Right lobe of liver (tissue), 6 donors: ENCODE measurements around the gene HHAT. TPM values are rescaled to one million over a fixed set of nuclear protein-coding genes. Genes with fewer than 3 reads are reported as not detected.

ENCODE experiments used
- ATAC-seq, 4 donors: fragments of 200-7000 bp; cut with Tn5 transposase; one replicate each; pipeline ENCODE4 v1.9.1; 2020; ENCODE audit warnings: mild to moderate bottlenecking in 4 of 4, moderate library complexity in 4 of 4
- DNase-seq, 3 donors: peaks; one replicate each; pipeline ENCODE4 v3.0.0-alpha.2; 2020
- H3K27ac ChIP-seq, 3 donors: fragments of 200-600 bp; one replicate each; pipeline ENCODE4 v1.8.0; 2022
- H3K27me3 ChIP-seq, 2 donors: fragments of 200-600 bp; one replicate each; pipeline ENCODE4 v1.8.0; 2022
- H3K36me3 ChIP-seq, 4 donors: fragments of 200-600 bp; sonication (generic) in 1 of 4; one replicate each; pipeline versions ENCODE4 v1.5.1 to v1.8.0; 2017 to 2022; ENCODE audit warnings: control low read depth in 1 of 4
- H3K4me1 ChIP-seq, 4 donors: fragments of 200-600 bp; sonication (generic) in 1 of 4; one replicate each; pipeline versions ENCODE4 v1.5.1 to v1.8.0; 2017 to 2022; ENCODE audit warnings: control low read depth in 1 of 4
- H3K4me3 ChIP-seq, 3 donors: fragments of 200-600 bp; one replicate each; pipeline ENCODE4 v1.8.0; 2022
- H3K9me3 ChIP-seq, 4 donors: fragments of 200-600 bp; sonication (generic) in 1 of 4; one replicate each; pipeline versions ENCODE4 v1.5.1 to v1.8.0; 2017 to 2022; ENCODE audit warnings: control low read depth in 1 of 4
- CTCF ChIP-seq, 4 donors: fragments of 200-600 bp in 3 of 4; fragments of 450-650 bp in 1 of 4; IDR thresholded peaks; one replicate each; pipeline versions ENCODE4 v1.5.1 to v1.8.0; 2016 to 2022; ENCODE audit warnings: antibody characterized with exemption in 4 of 4, mild to moderate bottlenecking in 2 of 4
- POLR2A ChIP-seq: fragments of 450-650 bp; IDR thresholded peaks from one replicate; pipeline ENCODE4 v1.6.1; 2017; ENCODE audit warnings: antibody characterized with exemption, mild to moderate bottlenecking
- WGBS: methylation state at CpG from one replicate; pipeline ENCODE4 v1.1.6; 2018; ENCODE audit warnings: low coverage, low lambda C conversion rate; ENCODE audit not compliant: insufficient coverage; ENCODE audit errors: missing lambda C conversion rate; 5-methylcytosine and 5-hydroxymethylcytosine counted together
- intact Hi-C, 2 donors: fragments of 100-400 bp; cut with DNase I; formaldehyde crosslinking; loops; one replicate each; pipeline versions ENCODE4 v1.11.2 to v1.14.1; 2022
- total RNA-seq, 6 experiments: library from RNA; depleted of rRNA in 2 of 6; stranded (reverse); fragments of >200 nt in 2 of 6; fragmentation: NEBNext Ultra II Directional in 3 of 6; extraction: Animal tissue kit (Norgen Biotek cat#: 25700) in 3 of 6; gene quantifications; one replicate each; pipeline versions ENCODE4 v1.1.0 to v1.2.4, GENCODE V29; 2016 to 2023
- donor health status: DM: no; HTN: yes; CAD: no.
- donor health status: DM: no; HTN: no; CAD: no.
- donor health status: DM: no; HTN: no; CAD: no.
- donor health status: DM: no; HTN: yes; CAD: no.
- donor health status: DM: no; HTN: yes; CAD: no.

Gene HHAT
- total RNA-seq, 6 experiments from 2014 or later, result 2.2 to 4.1 (median 2.7) TPM

- DNase-seq, result no peak
- H3K27ac ChIP-seq, result no peak overlapping the region
- H3K27me3 ChIP-seq, result no peaks in the 10 kb centered on the region
- 92% methylated on average over 3 of the region's 3 CpGs for WGBS
- H3K36me3 ChIP-seq, result no peaks in the 10 kb centered on the region
- H3K4me3 ChIP-seq, result no peak overlapping the region
- no peak for TF ChIP-seq POLR2A
- TF ChIP-seq CTCF (IDR thresholded peaks at IDR 0.05), result no peak
- intact Hi-C loops, result loop anchor here in 1 of 2 donors (10.0 kb wide), 2 partner anchors 356 to 546 kb away; partner anchors contain the start of gene KCNH1
- no peak for ATAC-seq
- no peaks in the 10 kb centered on the region for H3K4me1 ChIP-seq
- no peaks in the 10 kb centered on the region for H3K9me3 ChIP-seq
Observed at GRCh38 chr1:210588357-210588756, 259.7 kb downstream of the HHAT start.

- Histone ChIP-seq H3K4me3 (no peak overlapping the region), H3K4me1 (no peaks in the 10 kb centered on the region), H3K9me3 (no peaks in the 10 kb centered on the region), H3K36me3 (no peaks in the 10 kb centered on the region), H3K27ac (no peak overlapping the region), H3K27me3 (no peaks in the 10 kb centered on the region)
- no peak for TF ChIP-seq CTCF (IDR thresholded peaks at IDR 0.05)
- no peak for TF ChIP-seq POLR2A
- WGBS, result 93% methylated on average over 3 of the region's 3 CpGs
- intact Hi-C loops, result loop anchor here in 1 of 2 donors (10.0 kb wide), 2 partner anchors 356 to 546 kb away; partner anchors contain the start of gene KCNH1
- ATAC-seq, result no peak
- DNase-seq, result no peak
Observed at GRCh38 chr1:210588946-210589345, 260.2 kb downstream of the HHAT start.

- Histone ChIP-seq H3K27ac (no peak overlapping the region), H3K4me1 (no peaks in the 10 kb centered on the region), H3K4me3 (no peak overlapping the region), H3K9me3 (no peaks in the 10 kb centered on the region), H3K36me3 (no peaks in the 10 kb centered on the region), H3K27me3 (no peaks in the 10 kb centered on the region)
- WGBS, result 100% methylated on average over 1 of the region's 1 CpG
- ATAC-seq (no peak), DNase-seq (no peak)
- TF ChIP-seq POLR2A (no peak), CTCF (IDR thresholded peaks at IDR 0.05) (no peak)
- intact Hi-C loops, result no loop called here
Observed at GRCh38 chr1:210591214-210591613, 262.5 kb downstream of the HHAT start.

- H3K4me1 ChIP-seq, result no peaks in the 10 kb centered on the region
- ATAC-seq, result no peak
- H3K27me3 ChIP-seq, result no peaks in the 10 kb centered on the region
- H3K9me3 ChIP-seq, result no peaks in the 10 kb centered on the region
- intact Hi-C loops, result no loop called here
- no peak for DNase-seq
- no peak for TF ChIP-seq CTCF (IDR thresholded peaks at IDR 0.05)
- TF ChIP-seq POLR2A, result no peak
- no peak overlapping the region for H3K27ac ChIP-seq
- H3K36me3 ChIP-seq, result no peaks in the 10 kb centered on the region
- 48% methylated on average over 3 of the region's 3 CpGs for WGBS
- H3K4me3 ChIP-seq, result no peak overlapping the region
Observed at GRCh38 chr1:210594605-210595004, 265.9 kb downstream of the HHAT start.

- DNase-seq (no peak), ATAC-seq (no peak)
- Histone ChIP-seq H3K27ac (no peak overlapping the region), H3K4me1 (no peaks in the 10 kb centered on the region), H3K4me3 (no peak overlapping the region), H3K36me3 (no peaks in the 10 kb centered on the region), H3K27me3 (no peaks in the 10 kb centered on the region), H3K9me3 (no peaks in the 10 kb centered on the region)
- TF ChIP-seq POLR2A (no peak), CTCF (IDR thresholded peaks at IDR 0.05) (no peak)
- intact Hi-C loops, result no loop called here
- 85% methylated on average over 2 of the region's 2 CpGs for WGBS
Observed at GRCh38 chr1:210596641-210597040, 267.9 kb downstream of the HHAT start.
